Astrocyte of the spinal cord (primary cell): ENCODE measurements around the gene FOCAD.

Experiments
- DNase-seq: peaks from one replicate; pipeline ENCODE4 v3.0.0; 2011; ENCODE audit warnings: low read depth, low spot score
- H3K4me3 ChIP-seq: 2 replicates; pipeline ENCODE4 v1.5.1; 2011; ENCODE audit warnings: low read depth, mild to moderate bottlenecking, low read length, moderate library complexity
- CTCF ChIP-seq: IDR thresholded peaks from 2 replicates; pipeline ENCODE4 v1.5.1; 2012; ENCODE audit warnings: low read depth, mild to moderate bottlenecking, low read length, inconsistent platforms
- in situ Hi-C: cut with HindIII; loops from 2 replicates; pipeline ENCODE4 v1.10.0; 2017; ENCODE audit warnings: low sequenced_read_pairs

FOCAD gene

GRCh38 chr9:20872340-20872977, 188.4 kb downstream of the FOCAD start:
- DNase-seq, result peak; percentile 92
- in situ Hi-C loops, result no loop called here
- H3K4me3 ChIP-seq, result no peak overlapping the region
- no peak for TF ChIP-seq CTCF

GRCh38 chr9:20873240-20873865, 189.3 kb downstream of the FOCAD start:
- no peak for TF ChIP-seq CTCF
- in situ Hi-C loops, result no loop called here
- DNase-seq, result peak; percentile 71
- no peak overlapping the region for H3K4me3 ChIP-seq

GRCh38 chr9:20880271-20880670, 196.2 kb downstream of the FOCAD start:
- no peak overlapping the region for H3K4me3 ChIP-seq
- in situ Hi-C loops, result no loop called here
- DNase-seq, result no peak
- no peak for TF ChIP-seq CTCF

DNA sequence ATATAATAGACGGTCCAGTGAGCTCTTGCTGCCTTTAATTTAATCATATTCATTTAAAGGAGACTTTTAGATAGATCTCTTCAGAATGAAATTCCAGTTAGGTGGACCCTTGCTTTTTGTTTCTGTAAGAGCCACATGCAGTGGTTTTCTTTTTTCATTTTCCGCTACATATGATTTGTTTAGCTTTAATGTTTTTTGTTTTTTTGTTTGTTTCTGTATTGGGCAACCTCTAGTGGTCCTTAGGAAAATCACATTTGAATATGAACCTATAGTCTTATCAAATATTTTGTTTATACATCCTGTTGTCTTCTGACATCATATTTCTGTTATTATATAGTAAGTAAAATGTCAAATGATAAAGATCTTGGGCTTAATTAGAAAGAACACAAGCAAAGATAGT, 196.6 kb downstream of the FOCAD start:
- no peak overlapping the region for H3K4me3 ChIP-seq
- no peak for DNase-seq
- TF ChIP-seq CTCF, result no peak
- in situ Hi-C loops, result no loop called here

- DNase-seq, result peak; percentile 45
- in situ Hi-C loops, result no loop called here
- TF ChIP-seq CTCF, result peak; percentile 70
Measured at GRCh38 chr9:20884985-20885593, 201.0 kb downstream of the FOCAD start.

GRCh38 chr9:20898885-20899554, 215.0 kb downstream of the FOCAD start:
- H3K4me3 ChIP-seq, result no peak overlapping the region
- no peak for TF ChIP-seq CTCF
- DNase-seq, result peak; percentile 33
- in situ Hi-C loops, result no loop called here

More at GRCh38 chr9:20884985-20885593, 201.0 kb downstream of the FOCAD start:
- no peak overlapping the region for H3K4me3 ChIP-seq
